GM18951 (cell line): ENCODE results near the gene NDUFB4.

Experiments used
- POLR2A ChIP-seq: IDR thresholded peaks from 4 replicates; pipeline ENCODE4 v1.6.1; 2011; ENCODE audit warnings: mild to moderate bottlenecking; ENCODE audit not compliant: insufficient read length, insufficient read depth; ENCODE audit errors: extremely low read depth
- in situ Hi-C: fragments of 300-500 bp; cut with MboI; formaldehyde crosslinking; loops from one replicate; pipeline ENCODE4 v1.12.0; 2022; ENCODE audit warnings: low sequenced_read_pairs, mixed read lengths, inconsistent platforms; ENCODE audit not compliant: unreplicated experiment

The NDUFB4 gene

GRCh38 chr3:120596116-120596852 lies at the start of gene NDUFB4:
Gene NDUFB4, plus strand, starts transcription at chr3:120596336. Its CDS starts 24 bp downstream, at chr3:120596360.
- in situ Hi-C loops, result no loop called here

GRCh38 chr3:120550546-120550945 lies 45.6 kb upstream of the NDUFB4 start:
- in situ Hi-C loops, result no loop called here
- TF ChIP-seq POLR2A, result no peak

More at GRCh38 chr3:120596116-120596852, at the start of gene NDUFB4:
- peak; percentile 87 for TF ChIP-seq POLR2A

- in situ Hi-C loops, result no loop called here
- no peak for TF ChIP-seq POLR2A
These were observed 43.7 kb upstream of the NDUFB4 start for GRCh38 chr3:120552184-120553172.

DNA sequence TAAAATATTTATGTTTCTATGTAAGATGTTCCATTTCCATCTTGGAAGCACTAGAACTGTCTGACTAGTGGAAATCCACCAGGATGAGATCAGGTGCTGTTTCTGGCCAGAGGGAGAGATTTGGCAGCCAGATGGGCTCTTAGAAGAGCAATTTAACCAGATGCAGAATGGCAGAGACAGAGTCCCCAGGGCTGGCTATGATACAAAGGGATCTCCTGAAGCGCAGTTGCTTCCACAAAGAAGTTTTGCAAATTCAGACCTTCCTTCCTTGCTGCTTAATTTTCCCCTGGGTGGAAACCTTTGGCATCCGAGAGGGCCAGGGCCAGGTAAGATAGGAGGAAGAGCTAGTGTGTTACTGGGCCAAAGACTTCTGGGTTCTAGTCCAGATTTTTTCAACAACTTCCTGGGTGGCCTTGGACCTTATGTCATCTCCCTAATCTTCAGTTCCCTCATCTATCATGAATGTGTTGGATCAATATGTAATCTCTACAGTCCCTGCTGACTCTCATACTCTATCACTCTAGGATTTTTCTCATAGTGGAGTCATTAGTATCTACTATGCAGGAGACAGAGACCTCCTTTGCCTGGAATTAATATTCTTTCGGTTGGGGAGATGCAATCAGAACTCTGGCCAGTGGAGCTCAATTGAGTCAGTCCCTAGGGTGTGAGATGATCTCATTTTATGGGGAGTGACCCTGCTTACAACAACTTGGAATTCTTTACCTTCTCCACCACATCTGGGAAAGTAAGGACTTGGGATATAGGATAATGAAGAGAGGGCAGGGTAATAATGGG lies 41.1 kb upstream of the NDUFB4 start:
- TF ChIP-seq POLR2A, result no peak
- in situ Hi-C loops, result no loop called here

DNA sequence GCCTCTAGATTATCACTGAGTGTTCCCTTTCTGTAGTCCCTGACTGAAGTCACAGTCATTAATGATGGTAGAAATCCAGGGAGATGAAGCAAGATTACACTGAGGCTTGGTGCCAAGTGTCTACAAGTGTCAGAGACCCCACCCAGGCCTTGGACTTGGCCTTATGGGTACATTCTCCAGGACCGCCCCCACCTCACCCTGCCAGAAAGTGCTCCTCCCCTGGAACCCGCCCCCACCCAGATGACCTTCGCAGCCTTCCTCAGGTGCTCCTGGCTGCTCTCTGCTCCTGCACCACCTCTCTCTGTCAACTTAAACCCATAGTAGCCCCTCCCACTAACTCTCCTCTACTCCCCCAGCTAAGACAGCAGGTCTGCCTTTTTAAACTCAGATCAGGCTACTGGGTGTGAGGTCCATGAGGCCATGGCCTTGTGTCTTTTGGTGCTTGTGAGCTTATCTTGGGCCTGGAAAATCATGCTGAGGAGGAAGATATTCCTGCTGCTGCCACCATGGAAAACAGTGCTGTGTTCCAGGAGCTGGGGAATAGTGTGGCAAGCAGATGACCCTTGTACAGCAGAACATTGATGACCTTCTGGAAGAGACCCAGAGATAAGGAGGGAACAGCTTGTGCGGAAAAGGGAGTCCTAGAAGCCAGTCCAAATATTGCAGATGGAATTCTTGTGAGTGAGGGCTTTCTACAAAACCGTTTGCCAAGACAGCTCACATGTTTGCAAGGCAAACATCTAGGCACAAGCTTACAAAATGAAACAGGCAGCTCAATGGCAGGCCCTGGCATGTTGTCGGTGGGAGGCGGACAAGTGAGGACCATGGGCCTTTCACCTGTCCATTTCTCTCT lies 40.3 kb upstream of the NDUFB4 start:
- in situ Hi-C loops, result no loop called here
- no peak for TF ChIP-seq POLR2A

- in situ Hi-C loops, result no loop called here
- no peak for TF ChIP-seq POLR2A
These were observed 39.0 kb upstream of the NDUFB4 start for GRCh38 chr3:120557115-120557514.

GRCh38 chr3:120558771-120559241 lies 37.3 kb upstream of the NDUFB4 start:
- no peak for TF ChIP-seq POLR2A
- in situ Hi-C loops, result no loop called here

DNA sequence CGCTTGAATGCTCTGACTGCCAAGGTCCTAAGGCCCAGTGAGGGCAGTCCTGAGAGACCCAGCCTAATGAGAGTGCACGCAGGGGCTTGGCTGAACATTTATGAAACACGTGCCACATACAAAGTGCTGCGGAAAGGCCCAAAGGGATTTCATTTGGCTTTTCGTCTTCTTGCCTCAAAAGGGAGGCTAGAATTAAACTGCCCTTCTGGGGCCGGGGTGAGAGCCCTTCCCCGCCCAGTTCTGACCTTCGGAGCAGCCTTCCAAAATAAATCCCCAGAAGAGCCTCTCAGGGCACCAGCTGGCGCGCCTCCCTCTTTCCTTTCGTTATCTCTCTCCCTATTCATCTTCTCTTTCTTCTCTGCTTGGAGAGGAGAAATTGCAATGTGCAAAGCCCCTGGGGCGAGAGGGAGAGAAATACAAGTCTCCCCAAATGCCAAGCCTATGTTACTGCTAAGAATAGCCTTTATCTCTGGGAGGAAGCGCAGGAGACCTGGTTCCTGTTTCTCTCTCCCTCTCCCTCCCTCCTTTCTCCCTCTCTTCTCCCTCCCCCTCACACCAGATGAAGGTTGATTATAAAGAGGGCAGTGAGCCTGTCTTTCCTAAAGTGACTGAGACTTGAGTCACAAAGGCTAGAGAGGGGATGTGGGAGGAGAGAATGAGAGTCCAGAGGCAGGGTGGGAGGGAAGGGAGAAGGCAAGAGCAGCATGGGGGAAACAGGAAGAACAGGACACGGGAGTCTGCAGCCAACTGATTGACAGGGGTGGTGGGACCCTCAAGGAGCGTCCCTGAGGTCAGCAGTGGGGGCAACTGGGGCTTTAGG lies 36.7 kb upstream of the NDUFB4 start:
- in situ Hi-C loops, result loop anchor here (5.0 kb wide), 1 partner anchor 233 kb away; no protein-coding TSS in a partner anchor

GRCh38 chr3:120560304-120561250 lies 35.6 kb upstream of the NDUFB4 start:
- in situ Hi-C loops, result loop anchor here (5.0 kb wide), 1 partner anchor 232 kb away; no protein-coding TSS in a partner anchor
- no peak for TF ChIP-seq POLR2A

More for the DNA sequence above, 36.7 kb upstream of the NDUFB4 start:
- no peak for TF ChIP-seq POLR2A
